ENCODE measurements around the gene VPS51. TPM values are rescaled to one million over a fixed set of nuclear protein-coding genes. Genes with fewer than 3 reads are reported as not detected.

Gene VPS51
- total and polyA plus RNA-seq, 2 of the 13 experiments (the other 11 are each of a cell fraction or from before 2014, with no cell fraction given) = 76.3 to 90.6 TPM

DNA sequence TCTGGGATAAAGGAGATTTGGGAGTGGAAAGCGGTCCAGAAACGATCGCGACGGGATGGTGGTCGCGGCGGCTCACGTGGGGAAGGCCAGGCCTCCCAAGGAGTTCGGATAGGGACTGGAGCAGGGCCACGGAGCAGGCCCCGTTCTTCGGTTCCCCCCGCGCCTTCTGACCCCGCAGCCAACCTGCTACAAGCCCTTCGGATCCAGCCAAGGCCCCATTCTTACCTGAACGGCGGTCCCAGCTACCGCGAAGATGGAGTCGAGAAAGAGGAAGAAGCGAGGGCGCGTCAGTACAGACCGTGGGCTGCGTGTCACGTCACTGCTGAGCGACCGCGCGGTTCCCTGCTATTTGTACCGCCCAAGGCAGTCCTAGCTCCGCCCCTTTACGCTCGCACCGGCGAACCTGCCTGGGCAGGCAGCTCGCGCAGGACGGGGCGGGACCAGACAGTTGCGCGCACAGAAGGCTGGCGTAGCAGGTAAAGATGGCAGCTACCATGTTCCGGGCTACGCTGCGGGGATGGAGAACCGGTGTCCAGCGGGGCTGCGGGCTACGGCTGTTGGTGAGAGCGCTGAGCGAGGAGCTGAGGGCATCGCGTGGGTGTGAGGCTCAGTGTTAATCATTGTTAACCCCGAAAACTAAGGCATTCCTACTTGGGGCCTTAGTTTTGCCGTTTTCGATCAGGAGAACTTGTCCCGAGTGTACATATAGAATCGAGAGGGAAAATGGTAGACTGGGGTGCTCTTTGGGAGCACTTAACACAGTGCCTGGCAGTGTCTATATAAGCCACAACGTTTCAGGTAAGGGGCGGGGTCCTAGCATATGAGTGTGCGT lies 26.1 kb downstream of the VPS51 start, which contains the start of the genes FAU and MRPL49 (continued):
- TF ChIP-seq AGO2 (optimal IDR thresholded peaks at IDR 0.05; ENCODE audit: low read depth, low read length) (peak; percentile 77), ZNF557 (CRISPR knock-in tag; IDR thresholded peaks at IDR 0.05) (no peak), THAP11 (CRISPR knock-in tag; IDR thresholded peaks at IDR 0.05) (peak; percentile 93), SOX6 (IDR thresholded peaks at IDR 0.05) (no peak), SOX6 (CRISPR knock-in tag; IDR thresholded peaks at IDR 0.05) (peak; percentile 64)
- TF ChIP-seq, protein P1, sequence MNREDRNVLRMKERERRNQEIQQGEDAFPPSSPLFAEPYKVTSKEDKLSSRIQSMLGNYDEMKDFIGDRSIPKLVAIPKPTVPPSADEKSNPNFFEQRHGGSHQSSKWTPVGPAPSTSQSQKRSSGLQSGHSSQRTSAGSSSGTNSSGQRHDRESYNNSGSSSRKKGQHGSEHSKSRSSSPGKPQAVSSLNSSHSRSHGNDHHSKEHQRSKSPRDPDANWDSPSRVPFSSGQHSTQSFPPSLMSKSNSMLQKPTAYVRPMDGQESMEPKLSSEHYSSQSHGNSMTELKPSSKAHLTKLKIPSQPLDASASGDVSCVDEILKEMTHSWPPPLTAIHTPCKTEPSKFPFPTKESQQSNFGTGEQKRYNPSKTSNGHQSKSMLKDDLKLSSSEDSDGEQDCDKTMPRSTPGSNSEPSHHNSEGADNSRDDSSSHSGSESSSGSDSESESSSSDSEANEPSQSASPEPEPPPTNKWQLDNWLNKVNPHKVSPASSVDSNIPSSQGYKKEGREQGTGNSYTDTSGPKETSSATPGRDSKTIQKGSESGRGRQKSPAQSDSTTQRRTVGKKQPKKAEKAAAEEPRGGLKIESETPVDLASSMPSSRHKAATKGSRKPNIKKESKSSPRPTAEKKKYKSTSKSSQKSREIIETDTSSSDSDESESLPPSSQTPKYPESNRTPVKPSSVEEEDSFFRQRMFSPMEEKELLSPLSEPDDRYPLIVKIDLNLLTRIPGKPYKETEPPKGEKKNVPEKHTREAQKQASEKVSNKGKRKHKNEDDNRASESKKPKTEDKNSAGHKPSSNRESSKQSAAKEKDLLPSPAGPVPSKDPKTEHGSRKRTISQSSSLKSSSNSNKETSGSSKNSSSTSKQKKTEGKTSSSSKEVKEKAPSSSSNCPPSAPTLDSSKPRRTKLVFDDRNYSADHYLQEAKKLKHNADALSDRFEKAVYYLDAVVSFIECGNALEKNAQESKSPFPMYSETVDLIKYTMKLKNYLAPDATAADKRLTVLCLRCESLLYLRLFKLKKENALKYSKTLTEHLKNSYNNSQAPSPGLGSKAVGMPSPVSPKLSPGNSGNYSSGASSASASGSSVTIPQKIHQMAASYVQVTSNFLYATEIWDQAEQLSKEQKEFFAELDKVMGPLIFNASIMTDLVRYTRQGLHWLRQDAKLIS (CRISPR knock-in tag; IDR thresholded peaks at IDR 0.05) = no peak
- TF ChIP-seq, protein P2, sequence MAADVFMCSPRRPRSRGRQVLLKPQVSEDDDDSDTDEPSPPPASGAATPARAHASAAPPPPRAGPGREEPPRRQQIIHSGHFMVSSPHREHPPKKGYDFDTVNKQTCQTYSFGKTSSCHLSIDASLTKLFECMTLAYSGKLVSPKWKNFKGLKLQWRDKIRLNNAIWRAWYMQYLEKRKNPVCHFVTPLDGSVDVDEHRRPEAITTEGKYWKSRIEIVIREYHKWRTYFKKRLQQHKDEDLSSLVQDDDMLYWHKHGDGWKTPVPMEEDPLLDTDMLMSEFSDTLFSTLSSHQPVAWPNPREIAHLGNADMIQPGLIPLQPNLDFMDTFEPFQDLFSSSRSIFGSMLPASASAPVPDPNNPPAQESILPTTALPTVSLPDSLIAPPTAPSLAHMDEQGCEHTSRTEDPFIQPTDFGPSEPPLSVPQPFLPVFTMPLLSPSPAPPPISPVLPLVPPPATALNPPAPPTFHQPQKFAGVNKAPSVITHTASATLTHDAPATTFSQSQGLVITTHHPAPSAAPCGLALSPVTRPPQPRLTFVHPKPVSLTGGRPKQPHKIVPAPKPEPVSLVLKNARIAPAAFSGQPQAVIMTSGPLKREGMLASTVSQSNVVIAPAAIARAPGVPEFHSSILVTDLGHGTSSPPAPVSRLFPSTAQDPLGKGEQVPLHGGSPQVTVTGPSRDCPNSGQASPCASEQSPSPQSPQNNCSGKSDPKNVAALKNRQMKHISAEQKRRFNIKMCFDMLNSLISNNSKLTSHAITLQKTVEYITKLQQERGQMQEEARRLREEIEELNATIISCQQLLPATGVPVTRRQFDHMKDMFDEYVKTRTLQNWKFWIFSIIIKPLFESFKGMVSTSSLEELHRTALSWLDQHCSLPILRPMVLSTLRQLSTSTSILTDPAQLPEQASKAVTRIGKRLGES (CRISPR knock-in tag; IDR thresholded peaks at IDR 0.05; ENCODE audit: borderline replicate concordance) = no peak
